Skeletal muscle cell (primary cell): ENCODE data around the gene GPRC5D.
A peak's percentile ranks its signal among the peaks of the same experiment; 100 is the strongest.

Source experiments
- DNase-seq: peaks from one replicate; pipeline ENCODE4 v3.0.0-alpha.2; 2010; ENCODE audit warnings: low read depth
- H3K4me3 ChIP-seq: 2 replicates; pipeline ENCODE4 v1.5.1; 2011; ENCODE audit warnings: low read depth, mild to moderate bottlenecking, control low read depth, low read length, moderate library complexity

The GPRC5D gene

GRCh38 chr12:12983420-12984035, 31.6 kb upstream of the GPRC5D start:
- no peak overlapping the region for H3K4me3 ChIP-seq
- DNase-seq: no peak

DNA sequence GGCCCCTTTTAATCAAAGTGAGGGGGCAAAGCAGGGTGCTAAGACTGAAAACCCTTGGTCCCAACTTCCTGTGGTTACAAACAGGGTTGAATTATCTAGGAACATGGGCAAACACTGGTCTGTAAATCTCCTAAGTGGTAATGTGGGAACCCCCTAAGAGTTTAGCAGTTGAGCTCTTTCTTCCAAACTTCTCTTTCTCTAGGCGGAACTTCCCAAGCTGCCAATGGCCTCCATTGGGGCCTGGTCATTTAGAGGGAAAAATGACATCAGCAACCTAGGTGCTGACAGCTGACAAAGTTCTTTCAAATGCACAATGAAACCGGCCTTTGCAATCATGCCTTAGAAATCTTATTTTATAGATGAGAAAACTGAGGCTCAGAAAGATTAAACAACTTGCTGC, 30.4 kb upstream of the GPRC5D start:
- no peak overlapping the region for H3K4me3 ChIP-seq
- DNase-seq: no peak

GRCh38 chr12:12979731-12980259, 27.8 kb upstream of the GPRC5D start:
- DNase-seq: peak; percentile 82
- no peak overlapping the region for H3K4me3 ChIP-seq

- H3K4me3 ChIP-seq: no peak overlapping the region
- no peak for DNase-seq
Measured at GRCh38 chr12:12979126-12979525, 27.2 kb upstream of the GPRC5D start.

- H3K4me3 ChIP-seq: no peak overlapping the region
- no peak for DNase-seq
Measured at GRCh38 chr12:12977231-12977630, 25.3 kb upstream of the GPRC5D start.

DNA sequence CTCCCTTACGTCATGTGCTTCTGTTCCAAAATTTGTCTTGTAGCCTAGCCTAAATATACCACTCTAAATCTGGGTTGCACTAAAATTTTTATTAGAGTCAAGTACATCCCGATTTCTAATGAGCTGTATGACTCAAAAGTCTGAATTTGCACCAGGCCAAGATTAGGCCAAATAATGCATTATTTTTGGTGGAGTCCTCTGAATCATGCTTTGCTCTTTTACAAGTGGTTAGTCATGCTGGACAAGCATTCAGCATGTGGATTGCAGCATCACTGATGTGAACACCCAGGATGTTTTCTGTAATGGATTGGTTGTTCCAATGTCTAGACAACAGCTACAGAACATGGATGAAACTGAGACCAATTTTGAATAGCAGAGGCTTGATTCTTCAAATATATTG, 24.4 kb upstream of the GPRC5D start:
- DNase-seq: peak; percentile 87
- no peak overlapping the region for H3K4me3 ChIP-seq

DNA sequence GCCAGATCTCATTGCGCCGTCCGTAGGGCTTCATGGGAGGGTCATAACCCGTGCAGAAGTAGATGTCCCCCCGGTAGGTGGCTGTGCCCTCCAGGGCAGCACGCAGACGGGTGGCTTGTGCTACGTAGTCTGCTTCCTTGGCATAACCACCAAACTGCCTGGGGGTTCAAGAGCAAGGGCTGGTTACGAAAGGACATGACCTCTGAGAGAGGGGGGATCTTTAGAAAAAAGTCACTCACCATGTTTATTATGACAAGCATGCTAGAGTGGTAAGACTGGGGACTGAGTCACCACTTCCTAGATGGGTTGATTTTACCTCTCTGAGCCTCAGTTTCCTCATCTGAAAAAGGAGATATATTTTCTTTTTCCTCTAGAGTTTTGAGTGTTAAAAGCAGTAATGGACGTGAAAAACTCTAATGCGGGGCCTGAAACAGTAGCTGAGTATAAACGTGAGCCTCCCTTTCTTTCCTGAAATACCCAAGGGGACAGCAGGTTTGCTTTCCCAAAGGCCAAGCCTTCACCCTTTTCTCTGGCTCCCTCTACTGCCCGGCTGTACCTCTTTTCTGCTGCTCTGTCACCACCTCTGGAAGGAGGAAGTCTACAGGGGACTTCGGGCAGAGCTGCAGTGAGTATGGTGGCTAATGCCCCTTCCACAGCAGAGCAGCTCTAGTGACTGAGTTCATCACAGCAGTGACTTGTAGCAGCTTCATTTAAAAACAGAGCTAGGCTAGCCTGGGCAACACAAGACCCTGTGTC, 23.5 kb upstream of the GPRC5D start:
- no peak for DNase-seq
- no peak overlapping the region for H3K4me3 ChIP-seq

GRCh38 chr12:12974211-12974610, 22.2 kb upstream of the GPRC5D start:
- H3K4me3 ChIP-seq: no peak overlapping the region
- no peak for DNase-seq

DNA sequence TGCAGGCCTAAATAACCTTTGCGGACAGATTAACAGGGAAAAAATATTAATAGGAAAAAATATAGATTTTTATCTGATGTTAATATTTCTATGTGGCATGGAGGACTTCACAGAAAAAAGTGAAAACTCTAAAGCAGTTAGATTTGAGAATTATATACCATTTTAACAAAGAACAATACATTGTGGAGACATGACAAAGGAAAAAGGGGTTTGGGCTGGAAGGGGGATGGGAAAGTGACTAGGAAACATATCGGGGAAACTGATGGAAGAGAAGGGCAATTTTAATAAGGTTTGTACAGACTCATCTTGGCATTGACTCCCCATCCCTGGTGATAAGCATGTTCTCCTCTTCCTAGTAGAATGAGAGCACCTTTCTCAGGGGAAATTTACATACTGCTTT, 21.0 kb upstream of the GPRC5D start:
- H3K4me3 ChIP-seq: no peak overlapping the region
- no peak for DNase-seq

GRCh38 chr12:12965836-12966235, 13.9 kb upstream of the GPRC5D start:
- H3K4me3 ChIP-seq: no peak overlapping the region

GRCh38 chr12:12964255-12964654, 12.3 kb upstream of the GPRC5D start:
- DNase-seq: no peak

More at GRCh38 chr12:12965836-12966235, 13.9 kb upstream of the GPRC5D start:
- no peak for DNase-seq

DNA sequence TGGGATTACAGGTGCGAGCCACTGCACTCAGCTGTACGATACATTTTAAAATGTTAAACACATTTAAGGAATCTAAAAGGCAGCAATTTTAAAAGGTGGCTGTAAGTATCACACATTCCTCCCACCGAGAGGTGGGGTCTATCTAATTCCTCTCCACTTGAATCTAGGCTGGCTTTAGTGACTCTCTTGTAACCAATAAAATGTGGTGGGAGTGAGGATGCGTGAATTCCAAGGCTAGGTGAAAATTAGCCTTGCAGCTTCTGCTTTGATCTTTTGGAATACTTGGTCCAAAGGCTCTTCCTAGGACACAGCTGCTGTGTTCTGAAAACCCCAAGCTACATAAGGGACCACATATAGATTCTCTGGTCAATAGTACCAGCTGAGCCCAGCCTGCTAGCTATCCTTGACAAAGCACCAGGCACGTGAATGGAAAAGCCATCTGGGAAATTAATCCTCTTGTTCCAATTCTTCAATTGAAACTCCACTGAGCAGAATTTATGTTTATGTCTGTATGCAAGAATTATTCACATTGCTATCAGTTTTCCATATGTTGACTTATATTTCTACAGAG, 8.8 kb upstream of the GPRC5D start:
- no peak overlapping the region for H3K4me3 ChIP-seq
- DNase-seq: no peak

More at GRCh38 chr12:12964255-12964654, 12.3 kb upstream of the GPRC5D start:
- H3K4me3 ChIP-seq: no peak overlapping the region

DNA sequence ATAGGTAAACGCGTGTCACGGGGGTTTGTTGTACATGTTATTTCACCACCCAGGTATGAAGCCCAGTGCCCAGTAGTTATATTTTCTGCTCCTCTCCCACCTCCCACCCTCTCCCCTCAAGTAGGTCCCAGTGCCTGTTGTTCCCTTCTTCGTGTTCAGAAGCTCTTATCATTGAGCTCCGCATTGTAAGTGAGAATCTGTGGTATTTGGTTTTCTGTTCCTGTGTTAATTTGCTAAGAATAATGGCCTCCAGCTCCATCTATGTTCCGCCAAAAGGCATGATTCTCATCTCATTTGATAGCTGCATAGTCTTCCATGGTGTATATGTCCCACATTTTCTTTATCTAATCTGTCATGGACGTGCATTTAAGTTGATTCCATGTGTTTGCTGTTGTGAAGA, 6.9 kb upstream of the GPRC5D start:
- no peak overlapping the region for H3K4me3 ChIP-seq
- no peak for DNase-seq

- no peak for DNase-seq
- no peak overlapping the region for H3K4me3 ChIP-seq
Measured at GRCh38 chr12:12954878-12955625, 3.1 kb upstream of the GPRC5D start.

DNA sequence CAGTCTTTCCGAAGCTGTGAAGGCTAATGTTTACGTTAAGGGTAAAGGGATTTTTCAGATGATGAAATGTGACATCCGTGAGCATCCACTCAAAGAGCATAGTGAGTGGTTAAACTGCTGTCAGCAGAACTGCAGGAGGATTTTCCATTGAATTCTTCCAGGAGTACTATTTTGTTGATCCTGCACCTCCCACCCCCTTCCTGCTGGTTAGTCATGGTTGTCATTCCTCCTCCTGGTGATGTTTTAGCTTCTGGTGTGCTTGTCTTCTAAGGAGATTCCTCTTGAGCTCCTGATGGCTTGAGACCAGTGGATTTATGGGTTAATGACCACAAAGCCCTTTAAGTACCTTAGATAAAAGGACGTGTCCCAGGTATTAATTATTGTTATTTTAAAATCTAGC, 2.4 kb upstream of the GPRC5D start:
- H3K4me3 ChIP-seq: no peak overlapping the region
- no peak for DNase-seq

DNA sequence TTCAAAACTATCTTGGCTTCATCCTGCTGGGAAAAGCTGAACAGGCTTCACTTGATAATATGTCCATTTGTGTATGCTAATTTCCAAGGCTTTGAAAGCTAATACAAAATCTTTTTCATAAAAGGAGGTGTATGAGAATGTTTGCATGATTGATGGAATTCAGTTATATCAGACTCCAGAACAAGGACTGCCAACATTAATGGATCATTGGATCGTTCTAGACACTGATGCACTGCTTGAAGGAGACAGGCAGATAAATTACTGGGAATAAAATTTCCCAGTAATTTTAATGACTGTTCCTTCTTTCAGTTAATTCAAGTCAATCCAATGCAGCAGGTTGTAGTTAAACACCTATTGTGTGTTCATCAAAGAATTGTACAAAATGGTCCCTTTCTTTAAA, 466 bp downstream of the GPRC5D start:
- no peak overlapping the region for H3K4me3 ChIP-seq
- DNase-seq: no peak

DNA sequence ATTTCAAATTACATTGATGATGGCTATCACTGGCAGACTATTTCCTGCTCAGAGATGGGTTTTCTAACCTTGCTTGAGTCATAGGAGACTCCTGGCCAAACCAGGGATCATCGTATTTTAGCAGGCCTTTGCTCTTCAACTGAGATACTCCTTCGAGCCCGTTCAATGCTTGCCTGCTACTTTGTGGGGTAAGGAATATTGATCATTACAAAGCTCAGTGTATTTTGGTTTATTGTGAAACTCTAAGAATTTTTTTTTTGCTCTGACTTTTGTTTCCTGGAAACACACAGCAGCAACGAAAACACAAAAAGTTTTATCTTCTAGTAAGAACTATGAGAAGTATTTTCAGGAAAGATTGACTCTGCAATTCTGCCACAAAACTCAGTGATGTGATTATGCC, 4.1 kb downstream of the GPRC5D start:
- DNase-seq: no peak
- H3K4me3 ChIP-seq: no peak overlapping the region

GRCh38 chr12:12946686-12947355, 5.1 kb downstream of the GPRC5D start:
- DNase-seq: no peak
- no peak overlapping the region for H3K4me3 ChIP-seq

DNA sequence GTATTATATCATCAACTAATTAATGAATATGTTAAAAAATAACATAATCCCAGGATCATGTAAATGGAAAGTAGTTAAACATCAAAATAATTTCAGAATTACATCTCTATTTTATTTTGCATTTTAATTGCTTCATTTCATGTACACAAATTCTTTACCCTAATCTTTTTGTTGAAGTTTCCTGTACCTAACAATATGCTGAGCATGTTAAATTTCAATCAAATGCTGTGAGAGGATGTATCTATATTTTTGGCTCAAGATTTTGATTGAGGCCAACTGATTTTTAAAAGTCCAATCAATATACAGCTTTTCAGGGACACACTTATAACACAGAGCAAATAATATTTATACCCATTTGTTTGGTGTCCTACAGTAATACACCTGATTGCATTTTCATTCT, 6.4 kb downstream of the GPRC5D start:
- H3K4me3 ChIP-seq: no peak overlapping the region
- DNase-seq: no peak
